ENCODE results near the gene DNAH17.

Gene DNAH17

GRCh38 chr17:78544881-78545755 is 32.1 kb downstream of the DNAH17 start:
- DNase-seq (ENCODE audit: low read depth), result no peak

GRCh38 chr17:78541488-78542206 is 35.5 kb downstream of the DNAH17 start:
- no peak for DNase-seq (ENCODE audit: low read depth)

GRCh38 chr17:78539781-78540180 is 37.4 kb downstream of the DNAH17 start:
- DNase-seq (ENCODE audit: low read depth), result no peak

GRCh38 chr17:78538033-78538776 is 39.0 kb downstream of the DNAH17 start:
- no peak for DNase-seq (ENCODE audit: low read depth)

- no peak for DNase-seq (ENCODE audit: low read depth)
These were observed 39.9 kb downstream of the DNAH17 start for GRCh38 chr17:78537217-78537860.

GRCh38 chr17:78535273-78536197 is 41.7 kb downstream of the DNAH17 start:
- DNase-seq (ENCODE audit: low read depth), result no peak

- no peak for DNase-seq (ENCODE audit: low read depth)
These were observed 42.5 kb downstream of the DNAH17 start for GRCh38 chr17:78534492-78535272.

- DNase-seq (ENCODE audit: low read depth), result no peak
These were observed 44.1 kb downstream of the DNAH17 start for GRCh38 chr17:78532922-78533640.

- DNase-seq (ENCODE audit: low read depth), result no peak
These were observed 44.9 kb downstream of the DNAH17 start for GRCh38 chr17:78532311-78532710.

GRCh38 chr17:78530675-78531074 is 46.5 kb downstream of the DNAH17 start:
- DNase-seq (ENCODE audit: low read depth), result no peak

GRCh38 chr17:78529871-78530670 is 47.1 kb downstream of the DNAH17 start:
- no peak for DNase-seq (ENCODE audit: low read depth)

GRCh38 chr17:78529251-78529650 is 47.9 kb downstream of the DNAH17 start:
- DNase-seq (ENCODE audit: low read depth), result no peak

- DNase-seq (ENCODE audit: low read depth), result no peak
These were observed 48.7 kb downstream of the DNAH17 start for GRCh38 chr17:78528541-78528940.

- no peak for DNase-seq (ENCODE audit: low read depth)
These were observed 49.9 kb downstream of the DNAH17 start for GRCh38 chr17:78527345-78527744.

GRCh38 chr17:78526231-78527025 is 50.8 kb downstream of the DNAH17 start:
- DNase-seq (ENCODE audit: low read depth), result no peak

- DNase-seq (ENCODE audit: low read depth), result no peak
These were observed 51.6 kb downstream of the DNAH17 start for GRCh38 chr17:78525511-78526160.

GRCh38 chr17:78524870-78525510 is 52.2 kb downstream of the DNAH17 start:
- no peak for DNase-seq (ENCODE audit: low read depth)

All from activated T-helper 9 cell treated with anti-CD3 and anti-CD28 coated beads, Interleukin-2, amount 50 U/mL, for 16 hours (primary cell).